T47D (cell line): Measurements from ENCODE around the gene TAGLN.

Experiments used
- DNase-seq, 2 experiments: peaks; one replicate each; pipeline versions ENCODE4 v3.0.0 to v3.0.0-alpha.2; 2011 to 2012; ENCODE audit warnings: low read depth in 1 of 2, low spot score in 1 of 2
- JUND ChIP-seq: IDR thresholded peaks from 2 replicates; pipeline ENCODE4 v1.6.1; 2012; ENCODE audit warnings: low read depth
- in situ Hi-C: cut with HindIII; loops from 2 replicates; pipeline ENCODE4 v1.10.0; 2016; ENCODE audit warnings: low sequenced_read_pairs, low pct_unique_long_range_greater_than_20kb

TAGLN gene

DNA sequence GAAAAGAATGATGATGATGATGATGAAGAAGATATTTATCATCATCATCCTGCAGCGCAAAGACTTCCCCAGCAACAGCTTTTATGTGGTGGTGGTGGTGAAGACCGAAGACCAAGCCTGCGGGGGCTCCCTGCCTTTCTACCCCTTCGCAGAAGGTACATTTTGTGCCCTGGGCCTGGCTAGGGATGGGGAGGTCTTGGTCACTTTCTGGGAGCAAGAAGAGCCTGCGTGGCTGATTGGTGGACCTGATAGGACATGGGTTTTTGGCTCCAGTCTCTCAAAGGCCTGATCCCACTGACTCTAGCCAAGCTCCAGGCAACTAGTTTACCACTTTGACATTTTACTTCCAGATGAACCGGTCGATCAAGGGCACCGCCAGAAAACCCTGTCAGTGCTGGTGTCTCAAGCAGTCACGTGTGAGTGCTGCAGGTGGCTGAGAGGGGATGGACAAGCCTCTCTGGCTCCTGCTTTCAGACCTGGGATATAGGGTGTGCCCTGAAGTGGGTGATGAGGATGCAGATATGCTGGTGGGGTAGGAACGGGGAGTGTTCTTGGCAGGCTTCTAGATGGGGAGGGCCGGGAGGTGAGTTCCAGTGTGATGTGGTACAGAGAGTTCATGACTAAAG, 15.3 kb upstream of the TAGLN start:
- TF ChIP-seq JUND, result no peak
- in situ Hi-C loops, result no loop called here
- DNase-seq, result peak; percentile 68 to 95

DNA sequence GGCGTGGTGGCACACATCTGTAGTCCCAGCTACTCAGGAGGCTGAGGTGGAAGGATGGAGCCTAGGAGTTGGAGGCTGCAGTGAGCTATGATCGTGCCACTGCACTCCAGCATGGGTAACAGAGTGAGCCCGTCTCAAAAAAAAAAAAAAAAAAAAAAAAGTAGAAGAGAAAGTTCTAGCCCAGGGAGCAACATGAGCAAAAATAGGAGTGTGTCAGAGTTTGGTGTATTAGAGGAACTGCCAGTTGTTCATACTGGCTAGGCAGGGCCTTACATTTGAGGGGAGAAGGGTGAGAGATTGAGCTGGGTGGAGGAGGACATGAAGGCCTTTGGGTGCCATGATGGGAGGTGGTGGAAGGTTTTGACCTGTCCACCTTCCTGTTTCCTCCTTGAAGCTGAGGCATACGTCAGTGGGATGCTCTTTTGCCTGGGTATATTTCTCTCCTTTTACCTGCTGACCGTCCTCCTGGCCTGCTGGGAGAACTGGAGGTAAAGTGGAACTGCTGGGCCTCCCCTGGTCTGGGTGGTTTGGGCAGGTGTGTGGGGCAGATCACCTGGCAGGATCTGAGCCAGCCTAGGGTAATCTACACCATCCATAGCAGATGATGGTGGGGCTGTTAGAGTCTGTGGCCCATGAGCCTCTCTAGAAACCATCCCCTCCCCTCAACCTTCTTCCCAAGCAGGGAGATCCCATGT, 13.3 kb upstream of the TAGLN start:
- no peak for DNase-seq
- TF ChIP-seq JUND, result no peak
- in situ Hi-C loops, result no loop called here

DNA sequence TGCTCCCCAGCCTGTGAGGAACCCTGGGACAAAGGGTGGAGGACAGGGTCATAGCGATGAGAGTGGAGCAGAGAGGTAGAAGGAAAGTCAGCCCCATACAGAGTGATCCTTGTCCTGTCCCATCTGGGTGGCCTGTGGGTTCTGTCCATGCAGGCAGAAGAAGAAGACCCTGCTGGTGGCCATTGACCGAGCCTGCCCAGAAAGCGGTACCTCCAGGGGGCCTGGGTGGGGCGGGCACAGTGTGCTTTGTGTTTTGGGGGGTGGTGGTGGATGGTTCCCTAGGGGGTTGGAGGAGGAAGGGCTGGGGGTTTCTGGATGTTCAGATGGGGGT, 12.8 kb upstream of the TAGLN start:
- TF ChIP-seq JUND, result no peak
- in situ Hi-C loops, result no loop called here
- DNase-seq, result no peak

GRCh38 chr11:117187007-117187406, 12.2 kb upstream of the TAGLN start:
- TF ChIP-seq JUND, result no peak
- in situ Hi-C loops, result no loop called here
- DNase-seq, result no peak

DNA sequence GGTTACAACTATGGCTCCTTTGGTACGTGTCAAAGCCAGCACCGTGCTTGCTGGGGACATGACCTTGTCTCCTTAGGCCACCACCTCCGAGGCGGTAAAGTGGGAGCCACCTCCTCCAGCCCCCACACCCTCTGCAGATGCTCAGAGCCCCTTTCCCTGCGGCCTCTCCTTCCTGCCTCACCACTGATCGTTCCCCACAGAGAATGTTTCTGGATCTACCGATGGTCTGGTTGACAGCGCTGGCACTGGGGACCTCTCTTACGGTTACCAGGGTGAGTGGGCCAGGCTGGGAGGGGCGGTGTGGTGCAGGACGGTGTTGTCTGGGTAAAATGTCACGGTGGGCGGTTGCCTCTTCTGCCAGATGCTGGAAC, 11.8 kb upstream of the TAGLN start:
- in situ Hi-C loops, result no loop called here
- TF ChIP-seq JUND, result no peak

DNA sequence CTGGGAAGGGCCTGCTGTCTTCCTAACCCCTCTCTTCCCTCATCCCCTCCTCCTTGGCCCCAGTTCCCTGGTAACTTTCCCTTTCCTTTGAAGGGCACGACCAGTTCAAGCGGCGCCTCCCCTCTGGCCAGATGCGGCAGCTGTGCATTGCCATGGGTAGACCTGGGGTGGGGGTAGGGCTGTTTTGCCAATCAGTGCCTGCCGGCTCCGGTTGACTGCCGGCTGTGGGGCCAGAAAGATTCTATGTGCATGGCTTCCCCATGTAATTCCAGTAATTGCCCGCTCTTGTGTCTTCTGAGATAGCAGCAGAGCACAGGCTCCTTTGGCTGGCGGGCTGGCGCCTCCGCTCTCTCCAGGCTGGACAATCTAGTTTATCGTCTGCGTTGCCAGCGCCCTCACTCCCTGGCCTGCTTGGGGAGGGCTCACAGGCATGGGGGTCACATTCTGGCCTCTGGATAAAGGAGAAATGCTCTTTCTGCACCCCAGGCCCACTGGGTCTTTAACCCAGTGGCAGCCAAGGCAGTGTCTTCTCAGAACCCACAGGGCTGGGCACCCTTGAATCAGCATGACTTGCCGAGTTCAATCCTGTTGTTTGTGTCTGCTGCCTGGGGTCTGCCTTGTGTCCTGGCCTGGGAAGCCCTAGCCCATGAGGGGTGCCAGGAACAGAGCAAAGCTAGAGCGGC, 11.2 kb upstream of the TAGLN start:
- in situ Hi-C loops, result no loop called here
- DNase-seq, result no peak
- TF ChIP-seq JUND, result no peak

More for the DNA sequence above, 11.8 kb upstream of the TAGLN start:
- no peak for DNase-seq

GRCh38 chr11:117188620-117189081, 10.5 kb upstream of the TAGLN start:
- no peak for DNase-seq
- TF ChIP-seq JUND, result no peak
- in situ Hi-C loops, result no loop called here

DNA sequence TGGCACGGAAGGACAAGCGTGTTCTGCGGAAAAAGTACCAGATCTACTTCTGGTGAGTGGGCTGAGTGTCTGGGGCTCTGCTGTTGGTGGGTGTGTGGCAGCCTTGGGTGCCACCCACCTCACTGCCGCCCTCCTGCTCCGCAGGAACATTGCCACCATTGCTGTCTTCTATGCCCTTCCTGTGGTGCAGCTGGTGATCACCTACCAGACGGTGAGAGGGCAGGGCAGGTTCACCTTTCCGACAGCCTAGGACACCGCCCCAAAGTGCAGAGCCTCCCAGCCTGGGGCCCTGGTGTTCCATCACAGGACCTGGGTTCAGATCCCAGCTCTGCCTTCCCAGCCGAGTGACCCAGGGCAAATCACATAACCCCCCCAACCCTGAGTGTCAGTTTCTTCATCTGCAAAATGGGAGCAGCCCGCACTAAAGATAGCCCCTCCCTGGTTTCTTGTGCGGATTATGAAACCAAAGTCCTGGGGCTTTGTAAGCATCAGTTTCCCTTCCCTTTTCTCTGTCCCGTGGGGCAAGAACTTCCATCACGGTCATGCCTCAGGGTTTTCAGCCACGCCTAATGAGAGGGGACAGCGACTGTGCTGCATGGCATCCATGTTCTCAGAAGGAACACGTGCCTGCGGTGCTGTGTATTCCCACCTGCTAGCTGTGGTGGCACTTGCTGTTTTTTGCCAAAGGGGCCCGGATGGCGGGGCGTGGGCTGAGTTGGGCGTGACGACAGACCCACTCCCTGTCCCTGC, 9.8 kb upstream of the TAGLN start:
- no peak for TF ChIP-seq JUND
- in situ Hi-C loops, result no loop called here
- no peak for DNase-seq

- in situ Hi-C loops, result no loop called here
- no peak for DNase-seq
- no peak for TF ChIP-seq JUND
Observed at GRCh38 chr11:117189941-117190544, 9.1 kb upstream of the TAGLN start.

DNA sequence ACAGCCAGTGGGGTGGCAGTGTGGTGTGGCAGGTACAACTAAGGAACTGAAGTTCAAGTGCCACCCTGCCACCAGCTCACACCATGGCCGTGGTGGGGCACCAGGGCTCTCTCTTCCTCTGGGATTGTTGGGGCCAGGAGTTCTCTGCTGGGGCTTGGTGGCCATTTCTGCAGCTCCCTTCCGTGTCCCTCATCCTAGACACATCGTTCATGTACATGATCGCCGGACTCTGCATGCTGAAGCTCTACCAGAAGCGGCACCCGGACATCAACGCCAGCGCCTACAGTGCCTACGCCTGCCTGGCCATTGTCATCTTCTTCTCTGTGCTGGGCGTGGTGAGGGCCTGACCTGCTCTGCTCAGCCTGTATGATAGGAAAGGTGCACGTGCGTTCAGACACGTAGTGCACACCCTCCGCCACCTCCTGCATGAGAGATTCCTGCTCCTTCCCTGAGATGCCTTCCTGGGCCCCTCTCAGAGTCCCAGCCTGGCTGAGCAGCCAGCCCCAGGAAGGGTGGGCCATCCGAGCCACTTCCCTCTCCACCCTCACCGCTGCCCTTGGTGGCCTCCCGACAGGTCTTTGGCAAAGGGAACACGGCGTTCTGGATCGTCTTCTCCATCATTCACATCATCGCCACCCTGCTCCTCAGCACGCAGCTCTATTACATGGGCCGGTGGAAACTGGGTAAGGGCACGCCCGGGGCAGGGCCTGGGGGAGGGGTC, 7.3 kb upstream of the TAGLN start:
- in situ Hi-C loops, result no loop called here
- no peak for TF ChIP-seq JUND
- DNase-seq, result no peak

DNA sequence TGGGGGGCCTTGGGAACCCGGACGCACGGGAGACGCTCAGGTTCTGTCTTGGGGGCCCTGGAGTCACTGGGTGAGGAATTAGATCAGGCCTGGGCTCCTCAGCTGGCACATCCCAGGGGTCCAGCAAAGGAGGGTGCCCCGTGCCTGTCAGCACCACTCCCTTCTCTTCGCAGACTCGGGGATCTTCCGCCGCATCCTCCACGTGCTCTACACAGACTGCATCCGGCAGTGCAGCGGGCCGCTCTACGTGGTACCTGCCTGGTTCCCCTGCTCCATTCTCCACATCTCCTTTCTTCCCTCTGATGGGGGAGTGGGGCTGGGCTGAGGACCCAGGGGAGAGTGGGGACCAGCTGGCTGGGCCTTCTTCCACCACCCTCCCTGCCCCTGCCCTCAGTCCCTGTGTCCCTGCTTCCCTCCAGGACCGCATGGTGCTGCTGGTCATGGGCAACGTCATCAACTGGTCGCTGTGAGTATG, 6.7 kb upstream of the TAGLN start:
- TF ChIP-seq JUND, result no peak
- in situ Hi-C loops, result no loop called here
- DNase-seq, result no peak
